Progenitor cell of endocrine pancreas (in vitro differentiated cells): Measurements from ENCODE around the gene SIX2. TPM values are rescaled to one million over a fixed set of nuclear protein-coding genes. Genes with fewer than 3 reads are reported as not detected.

ENCODE experiments used
- DNase-seq: peaks from one replicate; pipeline ENCODE4 v3.0.0; 2021; ENCODE audit warnings: low spot score; ENCODE audit not compliant: unreplicated experiment
- H3K27ac Mint-ChIP-seq: 2 replicates; pipeline ENCODE4 v1.8.0; 2021; ENCODE audit warnings: mild to moderate bottlenecking, moderate library complexity, mixed read lengths
- H3K27me3 Mint-ChIP-seq: 2 replicates; pipeline ENCODE4 v1.8.0; 2021; ENCODE audit warnings: mixed read lengths
- H3K36me3 Mint-ChIP-seq: 2 replicates; pipeline ENCODE4 v1.8.0; 2022; ENCODE audit warnings: mixed read lengths; ENCODE audit not compliant: insufficient read depth
- H3K4me1 Mint-ChIP-seq: 2 replicates; pipeline ENCODE4 v1.8.0; 2021; ENCODE audit warnings: low read depth, mixed read lengths
- H3K4me3 Mint-ChIP-seq: 2 replicates; pipeline ENCODE4 v1.8.0; 2021; ENCODE audit warnings: low read depth, mild to moderate bottlenecking, moderate library complexity, mixed read lengths
- H3K9me3 Mint-ChIP-seq: 2 replicates; pipeline ENCODE4 v1.8.0; 2021; ENCODE audit warnings: low read depth, mixed read lengths
- CTCF ChIP-seq: fragments of 200-600 bp; sonication (generic); IDR thresholded peaks from one replicate; pipeline ENCODE4 v1.5.0; 2021; ENCODE audit warnings: antibody characterized with exemption, mild to moderate bottlenecking; ENCODE audit not compliant: unreplicated experiment
- total RNA-seq: library from RNA; stranded (reverse); gene quantifications from 2 replicates; pipeline ENCODE4 v1.2.1, GENCODE V29; 2021

SIX2 gene
- total RNA-seq, 1 donor from 2014 or later = 4.0 TPM

GRCh38 chr2:44969936-44970335 is 39.3 kb downstream of the SIX2 start:
- Mint-ChIP-seq H3K9me3 (no peaks in the 10 kb centered on the region), H3K27ac (no peak overlapping the region), H3K27me3 (peaks cover 63% of the 10 kb centered on the region), H3K4me1 (no peaks in the 10 kb centered on the region), H3K4me3 (no peak overlapping the region), H3K36me3 (no peaks in the 10 kb centered on the region)
- no peak for TF ChIP-seq CTCF
- DNase-seq = no peak

- no peaks in the 10 kb centered on the region for H3K4me1 Mint-ChIP-seq
- H3K27ac Mint-ChIP-seq = no peak overlapping the region
- H3K4me3 Mint-ChIP-seq = no peak overlapping the region
- H3K36me3 Mint-ChIP-seq = no peaks in the 10 kb centered on the region
- no peak for DNase-seq
- peaks cover 69% of the 10 kb centered on the region for H3K27me3 Mint-ChIP-seq
- H3K9me3 Mint-ChIP-seq = no peaks in the 10 kb centered on the region
- no peak for TF ChIP-seq CTCF
Observed at GRCh38 chr2:44967727-44968432, 41.4 kb downstream of the SIX2 start.

- Mint-ChIP-seq H3K36me3 (no peaks in the 10 kb centered on the region), H3K4me3 (no peak overlapping the region), H3K4me1 (no peaks in the 10 kb centered on the region), H3K9me3 (no peaks in the 10 kb centered on the region), H3K27me3 (peaks cover 69% of the 10 kb centered on the region), H3K27ac (no peak overlapping the region)
- DNase-seq = no peak
- no peak for TF ChIP-seq CTCF
Observed at GRCh38 chr2:44967056-44967455, 42.2 kb downstream of the SIX2 start.

GRCh38 chr2:44965684-44966083 is 43.6 kb downstream of the SIX2 start:
- no peak for DNase-seq
- Mint-ChIP-seq H3K4me1 (no peaks in the 10 kb centered on the region), H3K27me3 (peaks cover 66% of the 10 kb centered on the region), H3K4me3 (no peak overlapping the region), H3K9me3 (no peaks in the 10 kb centered on the region), H3K36me3 (no peaks in the 10 kb centered on the region), H3K27ac (no peak overlapping the region)
- no peak for TF ChIP-seq CTCF

GRCh38 chr2:44964752-44965236 is 44.5 kb downstream of the SIX2 start:
- TF ChIP-seq CTCF = peak; percentile 44
- Mint-ChIP-seq H3K4me3 (no peak overlapping the region), H3K4me1 (no peaks in the 10 kb centered on the region), H3K36me3 (no peaks in the 10 kb centered on the region), H3K9me3 (no peaks in the 10 kb centered on the region), H3K27ac (no peak overlapping the region), H3K27me3 (peaks cover 70% of the 10 kb centered on the region)
- DNase-seq = no peak
